Karpas-422 (cell line): ENCODE data around the gene CFAP97D2. TPM values are rescaled to one million over a fixed set of nuclear protein-coding genes. Genes with fewer than 3 reads are reported as not detected.
"Not testable (repeated sequence)": the region's sequence is repeated elsewhere in the genome, so short reads cannot be mapped to it uniquely, and the experiment has no call there.

Source experiments
- DNase-seq: peaks from one replicate; pipeline ENCODE4 v3.0.0-alpha.2; 2015
- H2AFZ ChIP-seq: fragments of 200-600 bp; sonication (generic); 2 replicates; pipeline ENCODE4 v1.6.1; 2014; ENCODE audit warnings: antibody characterized with exemption, low read length, mixed read lengths
- H3K27ac ChIP-seq: fragments of 200-600 bp; sonication (generic); 2 replicates; pipeline ENCODE4 v1.5.1; 2014; ENCODE audit warnings: mild to moderate bottlenecking, low read length, moderate library complexity
- H3K27me3 ChIP-seq: fragments of 200-600 bp; sonication (generic); 2 replicates; pipeline ENCODE4 v1.6.1; 2014; ENCODE audit warnings: low read length, mixed read lengths
- H3K36me3 ChIP-seq: fragments of 200-600 bp; sonication (generic); 2 replicates; pipeline ENCODE4 v1.6.1; 2014; ENCODE audit warnings: low read length, mixed read lengths; ENCODE audit not compliant: insufficient read depth
- H3K4me1 ChIP-seq: fragments of 200-600 bp; sonication (generic); 2 replicates; pipeline ENCODE4 v1.6.1; 2014; ENCODE audit warnings: mild to moderate bottlenecking, low read length, mixed read lengths
- H3K4me2 ChIP-seq: fragments of 200-600 bp; sonication (generic); 2 replicates; pipeline ENCODE4 v1.6.1; 2014; ENCODE audit warnings: low read length, low read depth, mild to moderate bottlenecking; ENCODE audit not compliant: poor library complexity, severe bottlenecking
- H3K4me3 ChIP-seq: fragments of 200-600 bp; sonication (generic); 2 replicates; pipeline ENCODE4 v1.5.1; 2014; ENCODE audit warnings: mild to moderate bottlenecking, antibody characterized with exemption, low read length, mixed read lengths
- H3K79me2 ChIP-seq: fragments of 200-600 bp; sonication (generic); 2 replicates; pipeline ENCODE4 v1.6.1; 2014; ENCODE audit warnings: mild to moderate bottlenecking, low read length, mixed read lengths
- H3K9ac ChIP-seq: fragments of 200-600 bp; sonication (generic); 2 replicates; pipeline ENCODE4 v1.6.0; 2014; ENCODE audit warnings: low read length
- H3K9me2 ChIP-seq: fragments of 200-600 bp; sonication (generic), shearing (Covaris generic); replicated peaks from 2 replicates; pipeline ENCODE4 v1.6.0; 2014; ENCODE audit warnings: mild to moderate bottlenecking, low read length, moderate library complexity; ENCODE audit not compliant: insufficient read depth
- H3K9me3 ChIP-seq: fragments of 300-700, 200-600 bp; sonication (generic); 2 replicates; pipeline ENCODE4 v1.6.1; 2014; ENCODE audit warnings: low read length, mixed read lengths
- H4K20me1 ChIP-seq: fragments of 200-600 bp; sonication (generic); 2 replicates; pipeline ENCODE4 v1.6.1; 2014; ENCODE audit warnings: mild to moderate bottlenecking, antibody characterized with exemption, low read length, low read depth; ENCODE audit not compliant: insufficient read depth
- total RNA-seq: library from RNA; depleted of rRNA; stranded (reverse); fragments of >200 nt; shearing (Covaris generic); gene quantifications from 2 replicates; pipeline ENCODE4 v1.2.3, GENCODE V29; 2014; ENCODE audit warnings: low replicate concordance

The CFAP97D2 gene
- total RNA-seq, 1 experiment from 2014 or later = not detected

DNA sequence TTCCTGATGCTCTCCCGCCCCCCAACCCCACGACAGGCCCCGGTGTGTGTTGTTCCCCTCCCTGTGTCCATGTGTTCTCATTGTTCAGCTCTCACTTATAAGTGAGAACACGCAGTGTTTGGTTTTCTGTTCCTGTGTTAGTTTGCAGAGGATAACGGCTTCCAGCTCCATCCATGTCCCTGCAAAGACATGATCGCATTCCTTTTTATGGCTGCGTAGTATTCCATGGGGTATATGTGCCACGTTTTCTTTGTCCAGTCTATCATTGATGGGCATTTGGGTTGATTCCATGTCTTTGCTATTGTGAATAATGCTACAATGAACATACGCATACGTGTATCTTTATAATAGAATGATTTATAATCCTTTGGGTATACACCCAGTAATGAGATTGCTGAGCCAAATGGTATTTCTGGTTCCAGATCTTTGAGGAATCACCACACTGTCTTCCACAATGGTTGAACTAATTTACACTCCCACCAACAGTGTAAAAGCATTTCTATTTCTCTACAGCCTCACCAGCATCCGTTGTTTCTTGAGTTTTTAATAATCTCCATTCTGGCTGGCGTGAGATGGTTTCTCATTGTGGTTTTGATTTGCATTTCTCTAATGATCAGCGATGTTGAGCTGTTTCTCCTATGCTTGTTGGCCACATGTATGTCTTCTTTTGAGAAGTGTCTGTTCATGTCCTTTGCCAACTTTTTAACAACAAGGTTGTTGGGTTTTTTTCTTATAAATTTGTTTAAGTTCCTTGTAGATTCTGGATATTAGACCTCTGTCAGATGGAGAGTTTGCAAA lies 20.0 kb upstream of the CFAP97D2 start:
- H3K27me3 ChIP-seq, H3K79me2 ChIP-seq, H3K9me2 ChIP-seq, H3K9me3 ChIP-seq, H4K20me1 ChIP-seq, H3K9ac ChIP-seq, H3K4me3 ChIP-seq, H3K27ac ChIP-seq, H2AFZ ChIP-seq, H3K36me3 ChIP-seq, H3K4me2 ChIP-seq, H3K4me1 ChIP-seq, DNase-seq: not testable (repeated sequence)

- no peak overlapping the region for H3K4me2 ChIP-seq
- H3K4me3 ChIP-seq = no peak overlapping the region
- H3K79me2 ChIP-seq = no peaks in the 10 kb centered on the region
- H3K36me3 ChIP-seq = no peaks in the 10 kb centered on the region
- no peaks in the 10 kb centered on the region for H3K9me2 ChIP-seq
- H3K27me3 ChIP-seq = no peaks in the 10 kb centered on the region
- no peak overlapping the region for H3K27ac ChIP-seq
- DNase-seq = no peak
- H3K4me1 ChIP-seq = no peaks in the 10 kb centered on the region
- no peak overlapping the region for H2AFZ ChIP-seq
- no peak overlapping the region for H3K9ac ChIP-seq
- H3K9me3 ChIP-seq = no peaks in the 10 kb centered on the region
- H4K20me1 ChIP-seq = no peaks in the 10 kb centered on the region
Measured at GRCh38 chr13:114161028-114161556, 18.0 kb upstream of the CFAP97D2 start.

DNA sequence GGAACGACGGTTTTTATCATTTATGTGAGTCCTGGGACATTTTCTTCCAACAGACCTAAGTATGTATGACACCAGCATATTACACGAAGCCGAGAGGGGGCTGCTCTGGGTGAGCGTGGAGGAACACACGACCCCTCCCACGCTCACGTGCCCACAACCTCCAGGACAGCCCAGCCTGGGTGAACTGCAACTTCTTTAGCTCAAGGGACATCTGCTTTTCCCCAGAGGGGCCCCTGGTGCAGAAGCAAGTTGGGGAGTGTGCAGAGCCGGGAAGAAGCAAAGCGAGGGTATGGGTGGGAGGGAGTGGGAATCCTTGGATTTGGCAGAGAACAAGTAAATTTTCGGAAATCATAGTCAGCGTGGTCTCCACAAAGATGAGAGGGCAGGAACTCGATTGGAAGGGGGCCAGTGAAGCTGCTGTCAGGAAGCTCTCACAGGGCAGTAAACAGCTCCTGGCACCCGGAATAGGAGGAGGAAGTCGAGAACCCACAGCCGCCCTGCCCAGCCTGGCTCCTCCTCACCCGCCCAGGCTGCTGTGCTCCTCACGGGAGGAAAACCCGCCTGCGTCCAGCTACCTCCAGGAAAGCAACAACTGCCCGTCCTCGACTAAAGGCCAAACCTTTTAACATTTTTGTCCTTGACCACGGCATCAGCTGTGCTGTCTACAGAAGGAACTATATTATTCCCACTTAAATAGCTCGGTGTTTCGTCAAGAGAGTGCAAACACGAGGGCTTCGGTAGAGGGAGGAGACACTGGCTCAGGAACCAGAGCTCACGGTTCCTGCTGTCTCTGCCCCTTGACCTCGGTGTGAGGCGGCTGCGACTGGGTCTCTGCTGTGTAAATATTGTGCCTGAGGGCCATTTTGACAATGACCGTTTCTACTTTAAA lies 17.2 kb upstream of the CFAP97D2 start:
- Histone ChIP-seq H3K9me2 (no peaks in the 10 kb centered on the region), H3K4me3 (no peak overlapping the region), H3K36me3 (no peaks in the 10 kb centered on the region), H3K4me2 (no peak overlapping the region), H3K79me2 (no peaks in the 10 kb centered on the region), H2AFZ (no peak overlapping the region), H3K4me1 (no peaks in the 10 kb centered on the region), H3K9ac (no peak overlapping the region), H3K9me3 (no peaks in the 10 kb centered on the region), H3K27ac (no peak overlapping the region), H4K20me1 (no peaks in the 10 kb centered on the region), H3K27me3 (no peaks in the 10 kb centered on the region)
- DNase-seq = no peak

GRCh38 chr13:114162533-114162922 lies 16.5 kb upstream of the CFAP97D2 start:
- Histone ChIP-seq H3K36me3 (no peaks in the 10 kb centered on the region), H3K27ac (no peak overlapping the region), H2AFZ (no peak overlapping the region), H3K9ac (no peak overlapping the region), H3K9me2 (no peaks in the 10 kb centered on the region), H3K4me2 (no peak overlapping the region), H3K4me3 (no peak overlapping the region), H4K20me1 (no peaks in the 10 kb centered on the region), H3K4me1 (no peaks in the 10 kb centered on the region), H3K9me3 (no peaks in the 10 kb centered on the region), H3K27me3 (no peaks in the 10 kb centered on the region), H3K79me2 (no peaks in the 10 kb centered on the region)
- no peak for DNase-seq

DNA sequence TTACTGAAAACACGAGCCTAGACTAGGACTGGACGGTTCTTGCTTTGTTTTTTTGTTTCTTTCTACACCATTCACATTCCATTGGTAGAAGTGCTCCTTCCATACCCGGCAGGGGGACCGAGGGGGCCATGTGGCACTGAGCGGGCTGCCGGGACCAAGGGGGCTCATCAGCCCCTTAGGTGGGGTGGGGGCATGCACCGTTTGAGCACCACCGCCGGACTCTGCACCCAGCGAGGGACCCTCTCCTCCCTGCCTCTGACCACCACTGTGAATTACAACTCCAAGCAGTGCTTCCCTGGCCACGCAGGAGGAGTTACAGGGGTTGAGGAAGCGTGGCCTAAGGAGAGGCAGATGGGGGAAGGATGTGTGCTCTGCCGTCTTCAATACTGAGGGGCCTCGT lies 15.0 kb upstream of the CFAP97D2 start:
- H3K4me1 ChIP-seq = no peaks in the 10 kb centered on the region
- H3K27me3 ChIP-seq = no peaks in the 10 kb centered on the region
- H4K20me1 ChIP-seq = no peaks in the 10 kb centered on the region
- DNase-seq = no peak
- no peak overlapping the region for H3K4me3 ChIP-seq
- no peak overlapping the region for H3K9ac ChIP-seq
- no peak overlapping the region for H3K27ac ChIP-seq
- H2AFZ ChIP-seq = no peak overlapping the region
- no peaks in the 10 kb centered on the region for H3K36me3 ChIP-seq
- H3K4me2 ChIP-seq = no peak overlapping the region
- H3K9me3 ChIP-seq = no peaks in the 10 kb centered on the region
- H3K9me2 ChIP-seq = no peaks in the 10 kb centered on the region
- H3K79me2 ChIP-seq = no peaks in the 10 kb centered on the region

- Histone ChIP-seq H3K4me1 (no peaks in the 10 kb centered on the region), H3K9me2 (no peaks in the 10 kb centered on the region), H3K4me2 (no peak overlapping the region), H3K27ac (no peak overlapping the region), H4K20me1 (no peaks in the 10 kb centered on the region), H3K36me3 (no peaks in the 10 kb centered on the region), H3K9me3 (no peaks in the 10 kb centered on the region), H2AFZ (no peak overlapping the region), H3K27me3 (no peaks in the 10 kb centered on the region), H3K4me3 (no peak overlapping the region), H3K79me2 (no peaks in the 10 kb centered on the region), H3K9ac (no peak overlapping the region)
- DNase-seq = no peak
Measured at GRCh38 chr13:114164681-114165429, 14.2 kb upstream of the CFAP97D2 start.

GRCh38 chr13:114166381-114167131 lies 12.5 kb upstream of the CFAP97D2 start:
- Histone ChIP-seq H3K36me3 (no peaks in the 10 kb centered on the region), H3K4me2 (no peak overlapping the region), H3K9me3 (no peaks in the 10 kb centered on the region), H3K9me2 (no peaks in the 10 kb centered on the region), H3K4me1 (no peaks in the 10 kb centered on the region), H3K27ac (no peak overlapping the region), H3K79me2 (no peaks in the 10 kb centered on the region), H3K27me3 (no peaks in the 10 kb centered on the region), H2AFZ (no peak overlapping the region), H4K20me1 (no peaks in the 10 kb centered on the region), H3K9ac (no peak overlapping the region), H3K4me3 (no peak overlapping the region)
- no peak for DNase-seq
